Measurements from ENCODE around the gene WDR59. TPM values are rescaled to one million over a fixed set of nuclear protein-coding genes. Genes with fewer than 3 reads are reported as not detected.

Gene WDR59
- total RNA-seq, 1 donor from 2014 or later: 64.0 TPM

DNA sequence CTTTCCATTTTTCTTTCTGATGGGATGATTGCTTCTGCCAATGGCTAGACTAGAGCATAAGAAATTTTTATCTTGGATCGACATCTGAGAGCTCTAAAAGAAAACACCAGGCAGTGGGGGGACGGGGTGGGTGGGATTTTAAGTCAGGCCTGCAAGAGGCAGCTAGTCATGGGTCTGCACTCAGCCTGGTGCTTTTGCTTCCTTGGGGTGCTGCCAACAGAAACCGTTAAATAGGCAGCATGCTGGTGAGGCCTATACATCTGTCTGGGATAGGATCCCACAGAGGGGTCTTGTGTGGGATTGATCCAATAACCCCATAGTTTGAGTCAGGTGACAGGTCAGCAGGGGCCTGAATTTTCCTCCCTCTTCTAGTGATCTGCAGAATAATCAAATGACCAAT, 40.8 kb upstream of the WDR59 start:
- TF ChIP-seq, protein P1, sequence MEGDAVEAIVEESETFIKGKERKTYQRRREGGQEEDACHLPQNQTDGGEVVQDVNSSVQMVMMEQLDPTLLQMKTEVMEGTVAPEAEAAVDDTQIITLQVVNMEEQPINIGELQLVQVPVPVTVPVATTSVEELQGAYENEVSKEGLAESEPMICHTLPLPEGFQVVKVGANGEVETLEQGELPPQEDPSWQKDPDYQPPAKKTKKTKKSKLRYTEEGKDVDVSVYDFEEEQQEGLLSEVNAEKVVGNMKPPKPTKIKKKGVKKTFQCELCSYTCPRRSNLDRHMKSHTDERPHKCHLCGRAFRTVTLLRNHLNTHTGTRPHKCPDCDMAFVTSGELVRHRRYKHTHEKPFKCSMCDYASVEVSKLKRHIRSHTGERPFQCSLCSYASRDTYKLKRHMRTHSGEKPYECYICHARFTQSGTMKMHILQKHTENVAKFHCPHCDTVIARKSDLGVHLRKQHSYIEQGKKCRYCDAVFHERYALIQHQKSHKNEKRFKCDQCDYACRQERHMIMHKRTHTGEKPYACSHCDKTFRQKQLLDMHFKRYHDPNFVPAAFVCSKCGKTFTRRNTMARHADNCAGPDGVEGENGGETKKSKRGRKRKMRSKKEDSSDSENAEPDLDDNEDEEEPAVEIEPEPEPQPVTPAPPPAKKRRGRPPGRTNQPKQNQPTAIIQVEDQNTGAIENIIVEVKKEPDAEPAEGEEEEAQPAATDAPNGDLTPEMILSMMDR (IDR thresholded peaks at IDR 0.05): no peak
- TF ChIP-seq EZH2 (IDR thresholded peaks at IDR 0.05) (no peak), EZH2phosphoT487 (IDR thresholded peaks at IDR 0.05) (no peak)
- Mint-ChIP-seq H3K4me1 (peaks cover 3% of the 10 kb centered on the region), H3K4me3 (no peak overlapping the region), H3K36me3 (peaks cover 27% of the 10 kb centered on the region), H3K27me3 (ENCODE audit: insufficient read depth, low read depth) (no peaks in the 10 kb centered on the region), H3K27ac (no peak overlapping the region), H3K9me3 (peaks cover 34% of the 10 kb centered on the region)
- H3K27ac ChIP-seq: no peak overlapping the region
- no peaks in the 10 kb centered on the region for H3K4me1 ChIP-seq
- H2AFZ ChIP-seq (replicated peaks): no peak overlapping the region
- peaks cover 3% of the 10 kb centered on the region for H3K36me3 ChIP-seq
- peaks cover 99% of the 10 kb centered on the region for H3K79me2 ChIP-seq (ENCODE audit: low read depth)
- peaks cover 8% of the 10 kb centered on the region for H4K20me1 ChIP-seq (ENCODE audit: low read depth)
- DNase-seq (ENCODE audit: low spot score): no peak
- H3K9ac ChIP-seq: no peak overlapping the region
- no peaks in the 10 kb centered on the region for H3K9me3 ChIP-seq (ENCODE audit: low read depth)
- H3F3A ChIP-seq (ENCODE audit: low read depth): no peaks in the 10 kb centered on the region
- no peak overlapping the region for H3K4me3 ChIP-seq
- no peak overlapping the region for H3K4me2 ChIP-seq
- H3K27me3 ChIP-seq: no peaks in the 10 kb centered on the region

DNA sequence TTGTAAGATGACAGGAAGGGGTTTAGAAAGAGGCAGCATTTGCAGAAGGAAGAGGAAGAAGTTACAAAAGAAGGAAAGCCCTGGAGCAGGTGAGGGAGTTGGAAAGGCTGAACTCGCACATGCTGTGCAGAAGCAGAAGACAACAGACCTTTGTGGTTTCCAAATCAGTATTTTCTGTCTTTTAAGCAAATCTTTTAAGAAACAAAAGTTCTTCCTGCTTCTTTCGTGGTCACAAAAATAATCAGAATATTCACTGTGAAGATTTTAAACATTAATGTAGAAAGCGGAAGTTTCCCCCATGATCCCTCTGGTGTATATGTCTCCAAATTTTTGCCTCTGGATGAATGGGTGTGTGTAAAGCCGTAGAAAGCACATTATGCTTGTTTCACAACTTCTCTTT, 39.7 kb upstream of the WDR59 start:
- H3K36me3 ChIP-seq: peaks cover 3% of the 10 kb centered on the region
- no peaks in the 10 kb centered on the region for H3K27me3 ChIP-seq
- H3K4me3 Mint-ChIP-seq: no peak overlapping the region
- peaks cover 99% of the 10 kb centered on the region for H3K79me2 ChIP-seq (ENCODE audit: low read depth)
- no peak overlapping the region for H2AFZ ChIP-seq (replicated peaks)
- TF ChIP-seq EZH2phosphoT487 (IDR thresholded peaks at IDR 0.05): no peak
- TF ChIP-seq, protein P1 (IDR thresholded peaks at IDR 0.05): no peak
- TF ChIP-seq EZH2 (IDR thresholded peaks at IDR 0.05): no peak
- H3K9me3 Mint-ChIP-seq: peaks cover 35% of the 10 kb centered on the region
- peaks cover 5% of the 10 kb centered on the region for H3K27me3 Mint-ChIP-seq (ENCODE audit: insufficient read depth, low read depth)
- H3K27ac Mint-ChIP-seq: no peak overlapping the region
- H3K27ac ChIP-seq: peak overlapping the region; percentile 49
- no peaks in the 10 kb centered on the region for H3F3A ChIP-seq (ENCODE audit: low read depth)
- H4K20me1 ChIP-seq (ENCODE audit: low read depth): peaks cover 8% of the 10 kb centered on the region
- H3K4me1 Mint-ChIP-seq: peaks cover 3% of the 10 kb centered on the region
- no peaks in the 10 kb centered on the region for H3K9me3 ChIP-seq (ENCODE audit: low read depth)
- H3K4me2 ChIP-seq: no peak overlapping the region
- H3K4me3 ChIP-seq: no peak overlapping the region
- no peaks in the 10 kb centered on the region for H3K4me1 ChIP-seq
- H3K36me3 Mint-ChIP-seq: peaks cover 32% of the 10 kb centered on the region
- no peak overlapping the region for H3K9ac ChIP-seq
- no peak for DNase-seq (ENCODE audit: low spot score)

DNA sequence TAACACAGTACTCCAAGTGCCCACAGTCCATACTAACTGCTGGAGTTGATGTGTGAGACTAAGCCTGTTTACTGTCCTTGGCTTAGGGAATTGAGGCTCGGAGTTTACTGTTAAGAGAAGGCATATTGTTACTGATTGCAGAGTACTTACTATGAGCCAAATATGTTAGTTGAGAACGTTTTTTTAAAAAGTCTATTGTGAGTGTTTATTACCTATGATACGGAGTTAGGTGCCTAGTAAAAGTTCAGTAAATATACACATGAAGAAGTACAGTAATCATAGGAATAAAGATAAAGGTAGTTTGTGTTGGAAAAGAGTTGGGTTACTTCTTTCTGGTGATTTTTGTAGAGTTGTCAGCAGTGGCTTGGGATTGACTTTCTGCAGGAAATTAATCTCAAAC, 39.3 kb upstream of the WDR59 start:
- Histone ChIP-seq H3K9ac (no peak overlapping the region), H3K4me2 (no peak overlapping the region), H3K79me2 (ENCODE audit: low read depth) (peaks cover 99% of the 10 kb centered on the region), H3K27me3 (no peaks in the 10 kb centered on the region), H3K27ac (peak overlapping the region; percentile 49), H3K4me1 (no peaks in the 10 kb centered on the region), H3K9me3 (ENCODE audit: low read depth) (no peaks in the 10 kb centered on the region), H3K36me3 (peaks cover 3% of the 10 kb centered on the region), H3F3A (ENCODE audit: low read depth) (no peaks in the 10 kb centered on the region), H2AFZ (replicated peaks) (no peak overlapping the region), H3K4me3 (no peak overlapping the region), H4K20me1 (ENCODE audit: low read depth) (peaks cover 8% of the 10 kb centered on the region)
- Mint-ChIP-seq H3K27ac (no peak overlapping the region), H3K4me3 (no peak overlapping the region), H3K36me3 (peaks cover 36% of the 10 kb centered on the region), H3K9me3 (peaks cover 39% of the 10 kb centered on the region), H3K27me3 (ENCODE audit: insufficient read depth, low read depth) (peaks cover 8% of the 10 kb centered on the region), H3K4me1 (peaks cover 3% of the 10 kb centered on the region)
- TF ChIP-seq EZH2 (IDR thresholded peaks at IDR 0.05): no peak
- TF ChIP-seq EZH2phosphoT487 (IDR thresholded peaks at IDR 0.05): no peak
- TF ChIP-seq, protein P1 (IDR thresholded peaks at IDR 0.05): no peak
- DNase-seq (ENCODE audit: low spot score): no peak

All from neural progenitor cell (in vitro differentiated cells).